IPS-20b (cell line): ENCODE data around the gene COPS8.

Experiments
- H3K27ac ChIP-seq: one replicate; pipeline ENCODE4 v1.5.1; 2013; ENCODE audit warnings: low read length
- H3K27me3 ChIP-seq: 2 replicates; pipeline ENCODE4 v1.6.1; 2013; ENCODE audit warnings: mild to moderate bottlenecking, low read length, inconsistent platforms; ENCODE audit not compliant: insufficient read depth
- H3K36me3 ChIP-seq: 2 replicates; pipeline ENCODE4 v1.6.1; 2013; ENCODE audit warnings: low read depth, mild to moderate bottlenecking, inconsistent platforms, low read length, moderate library complexity; ENCODE audit not compliant: insufficient read depth
- H3K4me1 ChIP-seq: 2 replicates; pipeline ENCODE4 v1.6.1; 2013; ENCODE audit warnings: mild to moderate bottlenecking, control low read depth, inconsistent platforms, low read length, moderate library complexity; ENCODE audit not compliant: insufficient read depth
- H3K4me3 ChIP-seq: 2 replicates; pipeline ENCODE4 v1.5.1; 2013; ENCODE audit warnings: mild to moderate bottlenecking, low read length, inconsistent platforms
- H3K9ac ChIP-seq: 2 replicates; pipeline ENCODE4 v1.6.1; 2013; ENCODE audit warnings: low read depth, mild to moderate bottlenecking, inconsistent platforms, low read length, moderate library complexity
- H3K9me3 ChIP-seq: 2 replicates; pipeline ENCODE4 v1.6.1; 2013; ENCODE audit warnings: mild to moderate bottlenecking, low read depth, low read length, inconsistent platforms; ENCODE audit not compliant: insufficient read depth

COPS8 gene

GRCh38 chr2:237092920-237093781, 7.5 kb downstream of the COPS8 start:
- Histone ChIP-seq H3K9me3 (no peaks in the 10 kb centered on the region), H3K4me3 (no peak overlapping the region), H3K4me1 (no peaks in the 10 kb centered on the region), H3K27me3 (no peaks in the 10 kb centered on the region), H3K27ac (no peak overlapping the region), H3K36me3 (peaks cover 88% of the 10 kb centered on the region), H3K9ac (no peak overlapping the region)

DNA sequence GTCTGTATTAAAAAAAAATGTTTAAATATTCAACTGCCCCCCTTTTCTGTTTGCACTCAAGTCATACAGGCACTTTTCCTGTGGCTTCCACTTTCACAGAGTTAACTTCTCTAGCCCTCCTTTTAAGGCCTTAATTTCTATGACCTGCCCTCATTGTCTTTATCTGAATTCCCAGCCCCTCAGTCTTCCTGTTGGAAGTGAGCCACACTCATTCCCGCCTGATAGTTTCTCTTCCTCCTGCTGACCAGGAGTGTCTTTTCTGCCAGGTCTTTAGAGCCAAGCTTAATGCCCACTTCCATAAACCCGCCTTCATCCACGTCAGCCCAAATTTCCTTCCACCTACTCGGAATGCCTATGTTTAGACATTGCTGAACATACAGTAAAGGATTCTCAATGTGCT, 10.5 kb downstream of the COPS8 start:
- no peak overlapping the region for H3K9ac ChIP-seq
- no peak overlapping the region for H3K27ac ChIP-seq
- peaks cover 5% of the 10 kb centered on the region; the same call in 1 of the 2 replicates for H3K4me1 ChIP-seq
- no peaks in the 10 kb centered on the region for H3K27me3 ChIP-seq
- H3K36me3 ChIP-seq = peaks cover 83% of the 10 kb centered on the region
- H3K4me3 ChIP-seq = no peak overlapping the region
- H3K9me3 ChIP-seq = no peaks in the 10 kb centered on the region

DNA sequence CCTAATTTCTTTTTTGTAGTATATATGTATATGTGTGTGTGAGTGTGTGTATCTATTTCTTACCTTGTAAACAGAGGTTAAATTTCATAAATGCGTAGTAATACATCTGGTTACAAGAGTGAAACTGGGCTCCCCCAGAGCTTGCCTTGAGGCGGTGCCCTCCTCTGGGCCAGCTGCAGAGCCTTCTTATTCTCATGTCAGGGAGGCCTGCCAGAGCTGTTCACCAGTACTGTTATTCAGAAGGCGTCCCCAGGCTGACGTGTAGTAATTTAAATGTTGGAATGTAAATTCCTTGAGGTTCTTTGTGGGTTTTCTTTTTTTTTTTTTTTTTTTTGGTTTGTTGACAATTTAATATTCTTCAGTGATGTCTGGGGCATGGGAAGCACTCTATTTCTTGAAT, 11.2 kb downstream of the COPS8 start:
- Histone ChIP-seq H3K36me3 (peaks cover 76% of the 10 kb centered on the region), H3K9ac (no peak overlapping the region), H3K4me1 (peaks cover 11% of the 10 kb centered on the region; the same call in 1 of the 2 replicates), H3K4me3 (no peak overlapping the region), H3K27ac (no peak overlapping the region), H3K27me3 (no peaks in the 10 kb centered on the region), H3K9me3 (no peaks in the 10 kb centered on the region)

- H3K36me3 ChIP-seq = peaks cover 71% of the 10 kb centered on the region
- no peaks in the 10 kb centered on the region for H3K27me3 ChIP-seq
- no peaks in the 10 kb centered on the region for H3K9me3 ChIP-seq
- no peak overlapping the region for H3K9ac ChIP-seq
- H3K4me3 ChIP-seq = no peak overlapping the region
- H3K4me1 ChIP-seq = peaks cover 11% of the 10 kb centered on the region; the same call in 1 of the 2 replicates
- H3K27ac ChIP-seq = no peak overlapping the region
These were observed 11.7 kb downstream of the COPS8 start for GRCh38 chr2:237097326-237097910.

DNA sequence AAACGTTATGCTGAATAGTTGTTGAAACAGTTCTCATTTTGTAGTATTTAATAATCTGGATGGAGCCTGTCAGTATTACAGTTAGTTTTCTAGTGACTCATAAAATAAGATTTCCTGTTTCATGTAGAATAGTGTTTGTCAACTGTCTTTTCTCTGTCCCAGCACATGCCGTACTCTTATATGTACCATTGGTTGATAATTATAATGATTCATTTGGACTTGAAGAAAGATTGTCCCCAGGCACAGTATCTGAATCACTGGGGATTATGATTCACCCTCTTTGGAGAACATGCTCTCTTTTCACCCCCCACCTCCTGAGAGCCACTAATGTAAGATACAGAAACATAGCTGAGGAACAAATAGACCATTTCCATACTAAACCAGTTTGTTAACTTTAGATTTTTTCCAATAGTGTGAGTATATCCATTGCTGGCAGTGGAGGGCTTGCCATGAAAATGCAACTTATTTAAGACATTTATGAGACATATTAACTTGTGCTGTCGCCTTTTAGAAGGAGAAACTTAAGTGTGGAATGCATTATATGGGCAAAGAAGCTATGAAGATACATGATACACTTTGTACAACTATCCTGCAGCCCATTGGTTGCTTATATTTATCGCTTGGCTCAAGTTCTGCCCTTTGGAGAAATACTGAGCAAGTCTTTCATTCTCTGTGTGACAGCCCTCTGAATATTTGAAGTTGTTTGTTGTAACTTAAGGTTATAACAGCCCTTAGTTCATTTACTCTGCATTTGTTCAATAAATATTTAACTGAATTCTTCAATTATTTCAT, 12.4 kb downstream of the COPS8 start:
- no peak overlapping the region for H3K4me3 ChIP-seq
- H3K27ac ChIP-seq = no peak overlapping the region
- peaks cover 71% of the 10 kb centered on the region for H3K36me3 ChIP-seq
- H3K9ac ChIP-seq = no peak overlapping the region
- no peaks in the 10 kb centered on the region for H3K9me3 ChIP-seq
- H3K27me3 ChIP-seq = no peaks in the 10 kb centered on the region
- peaks cover 11% of the 10 kb centered on the region; the same call in 1 of the 2 replicates for H3K4me1 ChIP-seq

GRCh38 chr2:237099804-237100203, 14.1 kb downstream of the COPS8 start:
- H3K27ac ChIP-seq = no peak overlapping the region
- H3K36me3 ChIP-seq = peaks cover 56% of the 10 kb centered on the region
- H3K27me3 ChIP-seq = no peaks in the 10 kb centered on the region

DNA sequence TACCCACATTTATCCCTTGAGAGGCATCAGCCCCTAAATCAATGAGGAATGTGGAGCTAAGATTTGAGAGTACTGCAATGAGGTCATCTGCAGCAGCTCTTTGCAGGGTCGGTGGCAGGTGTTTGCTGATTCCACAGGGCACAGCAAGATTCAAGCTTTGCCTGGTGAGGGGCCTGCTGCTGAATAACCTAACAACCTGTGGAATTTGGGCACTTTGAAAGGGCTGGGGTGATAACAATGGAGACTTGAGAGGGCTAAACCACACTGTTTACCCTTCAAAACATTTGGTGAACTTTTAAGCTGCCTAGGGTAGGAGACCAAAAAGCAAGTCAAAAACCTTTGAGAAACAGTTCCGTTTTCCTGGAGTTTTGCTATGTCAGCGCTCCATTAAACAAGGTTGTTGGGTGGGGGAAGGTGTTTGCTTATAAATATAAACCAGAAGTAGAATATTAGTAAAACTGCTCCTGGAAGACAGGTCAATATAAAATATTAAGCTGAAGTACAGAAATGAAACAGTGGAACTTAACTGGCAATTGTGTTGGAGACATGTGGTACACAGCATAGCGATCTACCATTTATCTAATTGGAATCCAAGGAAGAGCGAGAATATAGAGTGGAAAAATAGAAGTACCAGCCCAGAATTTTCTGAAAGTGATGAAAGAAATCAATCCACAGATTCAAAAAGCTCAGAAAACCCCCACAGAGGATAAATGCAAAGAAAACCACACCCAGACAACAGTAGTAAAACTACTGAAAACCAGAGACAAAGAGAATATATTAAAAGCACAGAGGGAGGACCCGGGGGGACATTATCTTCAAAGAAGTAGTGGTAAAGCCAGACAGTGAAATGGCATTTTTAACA, 15.7 kb downstream of the COPS8 start:
- H3K4me1 ChIP-seq = peaks cover 11% of the 10 kb centered on the region; the same call in 1 of the 2 replicates
- H3K27me3 ChIP-seq = no peaks in the 10 kb centered on the region
- peak overlapping the region; percentile 46; the same call in 1 of the 2 replicates for H3K4me3 ChIP-seq
- H3K36me3 ChIP-seq = peaks cover 41% of the 10 kb centered on the region
- H3K9me3 ChIP-seq = no peaks in the 10 kb centered on the region
- peak overlapping the region; percentile 22; the same call in 1 of the 2 replicates for H3K9ac ChIP-seq
- peak overlapping the region; percentile 38 for H3K27ac ChIP-seq

More at GRCh38 chr2:237099804-237100203, 14.1 kb downstream of the COPS8 start:
- Histone ChIP-seq H3K4me1 (peaks cover 11% of the 10 kb centered on the region; the same call in 1 of the 2 replicates), H3K4me3 (no peak overlapping the region), H3K9ac (no peak overlapping the region), H3K9me3 (no peaks in the 10 kb centered on the region)

GRCh38 chr2:237102428-237102827, 16.7 kb downstream of the COPS8 start:
- peaks cover 11% of the 10 kb centered on the region; the same call in 1 of the 2 replicates for H3K4me1 ChIP-seq
- no peaks in the 10 kb centered on the region for H3K9me3 ChIP-seq
- H3K36me3 ChIP-seq = peaks cover 30% of the 10 kb centered on the region
- no peak overlapping the region for H3K27ac ChIP-seq
- no peak overlapping the region for H3K4me3 ChIP-seq
- no peaks in the 10 kb centered on the region for H3K27me3 ChIP-seq
- no peak overlapping the region for H3K9ac ChIP-seq

DNA sequence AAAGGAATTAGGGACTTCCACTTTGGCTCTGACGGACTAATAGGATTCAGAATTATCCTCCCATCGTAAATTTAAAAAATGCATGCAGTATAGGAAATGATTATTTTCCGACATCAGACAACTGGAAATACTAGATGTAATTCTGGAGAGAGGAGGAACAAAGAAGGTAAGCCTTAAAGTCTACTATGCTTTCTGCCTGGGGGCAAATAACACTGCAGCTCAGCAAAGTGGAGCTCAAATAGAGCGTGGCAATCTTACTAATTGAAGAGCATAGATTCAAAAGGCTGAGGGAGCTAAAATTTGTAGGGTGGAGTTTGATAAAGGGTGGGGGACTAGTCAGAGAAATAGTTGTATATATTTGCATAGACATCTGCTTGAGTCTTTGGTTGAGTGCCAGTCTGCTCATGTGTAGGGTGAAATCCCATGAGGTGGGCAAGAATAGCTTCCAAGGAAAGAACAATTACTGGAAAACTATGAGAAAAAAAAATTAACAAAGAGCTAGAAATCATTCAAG, 23.8 kb downstream of the COPS8 start:
- H3K9me3 ChIP-seq = peaks cover 4% of the 10 kb centered on the region; the same call in 1 of the 2 replicates
- no peak overlapping the region for H3K9ac ChIP-seq
- H3K4me3 ChIP-seq = no peak overlapping the region
- H3K4me1 ChIP-seq = no peaks in the 10 kb centered on the region
- no peaks in the 10 kb centered on the region for H3K27me3 ChIP-seq
- no peaks in the 10 kb centered on the region for H3K36me3 ChIP-seq
- no peak overlapping the region for H3K27ac ChIP-seq

DNA sequence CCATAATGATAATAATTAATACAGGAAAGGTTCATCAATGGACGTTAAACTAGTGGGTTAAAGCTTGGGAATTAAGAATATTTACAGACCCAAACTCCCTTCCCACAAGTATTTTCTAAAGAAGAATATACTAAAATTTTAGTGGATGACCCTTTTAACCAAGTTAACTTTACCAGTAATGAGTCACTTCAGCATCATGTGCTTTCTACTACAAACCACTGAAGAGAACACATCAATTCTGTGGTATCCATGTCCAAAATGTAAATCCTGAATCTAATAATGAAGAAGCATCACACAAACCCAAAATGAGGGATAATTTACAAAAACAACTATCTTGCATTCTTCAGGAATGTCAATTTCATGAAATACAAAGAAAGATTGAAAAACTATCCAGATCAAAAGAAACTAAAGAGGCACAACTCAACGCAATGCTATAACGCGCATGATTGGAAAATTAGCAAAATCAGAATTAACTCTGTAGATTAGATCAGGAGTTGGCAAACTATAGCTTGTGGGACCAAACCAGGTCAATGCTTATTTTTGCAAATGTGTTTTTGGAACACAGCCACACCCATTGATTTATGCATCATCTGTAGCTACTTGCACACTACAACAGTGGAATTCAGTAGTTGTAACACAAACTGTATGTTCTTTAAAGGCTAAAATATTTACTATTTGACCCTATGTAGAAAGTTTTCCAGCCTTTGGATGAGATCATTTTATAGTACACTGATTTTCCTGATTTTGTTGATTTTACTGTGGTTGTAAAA, 27.5 kb downstream of the COPS8 start:
- no peaks in the 10 kb centered on the region for H3K4me1 ChIP-seq
- H3K4me3 ChIP-seq = no peak overlapping the region
- H3K27me3 ChIP-seq = no peaks in the 10 kb centered on the region
- no peak overlapping the region for H3K9ac ChIP-seq
- H3K9me3 ChIP-seq = peaks cover 4% of the 10 kb centered on the region; the same call in 1 of the 2 replicates
- H3K27ac ChIP-seq = no peak overlapping the region
- H3K36me3 ChIP-seq = no peaks in the 10 kb centered on the region
